NCI-H187 (cell line): ENCODE measurements around the gene FICD.
"Not testable (repeated sequence)": the region's sequence is repeated elsewhere in the genome, so short reads cannot be mapped to it uniquely, and the experiment has no call there.

Experiments used
- DNase-seq, 2 experiments: peaks; one replicate each; lab custom pipeline; 2025; lab: John Stamatoyannopoulos, UW

FICD gene

GRCh38 chr12:108538146-108538545, 23.1 kb downstream of the FICD start:
- DNase-seq = no peak

- no peak for DNase-seq
These were observed 23.6 kb downstream of the FICD start for GRCh38 chr12:108538616-108539195.

GRCh38 chr12:108542320-108542719, 27.2 kb downstream of the FICD start:
- no peak for DNase-seq

- DNase-seq = no peak
These were observed 28.6 kb downstream of the FICD start for GRCh38 chr12:108543652-108544051.

- no peak for DNase-seq
These were observed 32.6 kb downstream of the FICD start for GRCh38 chr12:108547686-108548085.

- DNase-seq = no peak
These were observed 34.0 kb downstream of the FICD start for GRCh38 chr12:108548954-108549521.

GRCh38 chr12:108551535-108551934, 36.5 kb downstream of the FICD start:
- no peak for DNase-seq

- DNase-seq = no peak
These were observed 38.7 kb downstream of the FICD start for GRCh38 chr12:108553799-108554198.

GRCh38 chr12:108555383-108555782, 40.3 kb downstream of the FICD start:
- DNase-seq = not testable (repeated sequence)

- no peak for DNase-seq
These were observed 44.1 kb downstream of the FICD start for GRCh38 chr12:108559007-108559655.

- no peak for DNase-seq
These were observed 44.7 kb downstream of the FICD start for GRCh38 chr12:108559748-108560147.

- no peak for DNase-seq
These were observed 45.2 kb downstream of the FICD start for GRCh38 chr12:108560321-108560721.

- DNase-seq = peak; percentile 76 to 96
These were observed 46.0 kb downstream of the FICD start, which contains the start of gene SART3 for GRCh38 chr12:108560752-108561719. SART3 (minus strand) TSS chr12:108561173; CDS start chr12:108561154, 19 bp downstream.

GRCh38 chr12:108561852-108562347, 46.8 kb downstream of the FICD start:
- no peak for DNase-seq

GRCh38 chr12:108562348-108563135, 47.5 kb downstream of the FICD start, which contains the start of gene ISCU:
ISCU (plus strand) TSS chr12:108562596; CDS start chr12:108562623, 27 bp downstream.
- peak; percentile 97 to 99 for DNase-seq

GRCh38 chr12:108563136-108563803, 48.2 kb downstream of the FICD start:
- DNase-seq = peak; percentile 69 to 85

GRCh38 chr12:108563804-108564151, 48.7 kb downstream of the FICD start:
- DNase-seq = no peak

- no peak for DNase-seq
These were observed 49.6 kb downstream of the FICD start for GRCh38 chr12:108564724-108565123.

GRCh38 chr12:108565146-108565545, 50.1 kb downstream of the FICD start:
- DNase-seq = no peak

GRCh38 chr12:108565976-108566375, 50.9 kb downstream of the FICD start:
- peak; percentile 58 to 65 for DNase-seq

GRCh38 chr12:108566452-108566851, 51.4 kb downstream of the FICD start:
- DNase-seq = no peak
